H1 (cell line): ENCODE results near the gene NFE2L2. TPM values are rescaled to one million over a fixed set of nuclear protein-coding genes. Genes with fewer than 3 reads are reported as not detected.

Experiments
- CTCF ChIA-PET: fragments of 300-600 bp; sonication (Branson Sonifier 250); formaldehyde crosslinking; loops from one replicate; lab custom pipeline; 2021; ENCODE audit not compliant: partially characterized antibody; lab: Charles Lee
- POLR2A ChIA-PET: fragments of 300-600 bp; sonication (Branson Sonifier 250); formaldehyde crosslinking; loops from one replicate; lab custom pipeline; 2021; ENCODE audit warnings: inconsistent platforms; ENCODE audit not compliant: partially characterized antibody; lab: Charles Lee
- DNase-seq, 2 experiments: peaks; one replicate each; pipeline versions ENCODE4 v3.0.0 to v3.0.0-alpha.2; 2010 to 2022; ENCODE audit warnings: low spot score in 2 of 2, low read depth in 1 of 2, mixed read lengths in 1 of 2
- FAIRE-seq: peaks from 2 replicates; lab custom pipeline; 2011; peaks lifted over from hg19 to GRCh38; lab: Jason Lieb, UNC
- H2AFZ ChIP-seq: 2 replicates; pipeline ENCODE4 v1.8.1; 2012; ENCODE audit warnings: low read length, inconsistent platforms
- H2AK5ac ChIP-seq: 2 replicates; pipeline ENCODE4 v1.6.1; 2013; ENCODE audit warnings: low read depth, low read length
- H2BK120ac ChIP-seq: replicated peaks from 2 replicates; pipeline ENCODE3; 2013; ENCODE audit warnings: low read depth, low read length, inconsistent platforms
- H2BK12ac ChIP-seq: 2 replicates; pipeline ENCODE4 v1.6.1; 2013; ENCODE audit warnings: low read depth, low read length
- H2BK15ac ChIP-seq: 2 replicates; pipeline ENCODE4 v1.6.1; 2013; ENCODE audit warnings: low read length
- H2BK20ac ChIP-seq: 2 replicates; pipeline ENCODE4 v1.6.1; 2013; ENCODE audit warnings: low read length
- H2BK5ac ChIP-seq: 2 replicates; pipeline ENCODE4 v1.6.1; 2013; ENCODE audit warnings: low read depth, low read length
- H3K14ac ChIP-seq: 2 replicates; pipeline ENCODE4 v1.6.1; 2013; ENCODE audit warnings: inconsistent platforms; ENCODE audit not compliant: insufficient read length
- H3K18ac ChIP-seq: 2 replicates; pipeline ENCODE4 v1.6.1; 2013; ENCODE audit warnings: low read length; ENCODE audit errors: extremely low read depth
- H3K23ac ChIP-seq: 2 replicates; pipeline ENCODE4 v1.6.1; 2013; ENCODE audit warnings: inconsistent platforms; ENCODE audit not compliant: insufficient read length
- H3K23me2 ChIP-seq: 2 replicates; pipeline ENCODE4 v1.6.1; 2013; ENCODE audit warnings: low read depth, low read length
- H3K27ac ChIP-seq: 2 replicates; pipeline ENCODE4 v1.6.1; 2011; ENCODE audit warnings: low read depth, low read length, inconsistent platforms
- H3K27me3 ChIP-seq, 4 experiments: replicated peaks in 1 of 4; 1 replicate in 1 of 4; 2 replicates in 3 of 4; pipeline versions ENCODE4 v1.6.1 to v1.8.1; 2011 to 2013; ENCODE audit warnings: low read length in 3 of 4, mild to moderate bottlenecking in 3 of 4, inconsistent platforms in 2 of 4, mixed read lengths in 2 of 4, moderate library complexity in 1 of 4; ENCODE audit not compliant: control insufficient read depth in 3 of 4, insufficient read depth in 3 of 4; ENCODE audit errors: extremely low read depth in 1 of 4
- H3K36me3 ChIP-seq, 4 experiments: 2 replicates each; pipeline versions ENCODE4 v1.6.1 to v1.8.1; 2011 to 2013; ENCODE audit warnings: mild to moderate bottlenecking in 4 of 4, low read length in 3 of 4, moderate library complexity in 2 of 4, control low read depth in 1 of 4, inconsistent platforms in 1 of 4; ENCODE audit not compliant: insufficient read depth in 4 of 4, control insufficient read depth in 2 of 4
- H3K4ac ChIP-seq: replicated peaks from 2 replicates; pipeline ENCODE3; 2013; ENCODE audit warnings: low read length, low read depth, mixed read lengths, inconsistent platforms; ENCODE audit not compliant: insufficient read length
- H3K4me1 ChIP-seq, 4 experiments: replicated peaks in 1 of 4; 1 replicate in 1 of 4; 2 replicates in 3 of 4; pipeline versions ENCODE4 v1.6.1 to v1.8.1; 2011 to 2013; ENCODE audit warnings: low read length in 3 of 4, inconsistent platforms in 2 of 4, mixed read lengths in 1 of 4; ENCODE audit not compliant: insufficient read depth in 4 of 4, control insufficient read depth in 3 of 4
- H3K4me2 ChIP-seq, 2 experiments: 2 replicates each; pipeline versions ENCODE4 v1.6.1 to v1.8.1; 2011 to 2013; ENCODE audit warnings: low read depth in 2 of 2, low read length in 2 of 2, control low read depth in 1 of 2, inconsistent platforms in 1 of 2, mild to moderate bottlenecking in 1 of 2; ENCODE audit not compliant: insufficient read depth in 1 of 2
- H3K4me3 ChIP-seq, 4 experiments: fragments of 200-600, 300-600 bp in 1 of 4; sonication (generic), shearing (Covaris generic), sonication (Bioruptor Twin) in 1 of 4; 2 replicates each; pipeline versions ENCODE4 v1.5.1 to v1.8.1; 2011 to 2016; ENCODE audit warnings: low read length in 4 of 4, low read depth in 3 of 4, control low read depth in 2 of 4, inconsistent platforms in 2 of 4, mild to moderate bottlenecking in 2 of 4, mixed read lengths in 1 of 4, moderate library complexity in 1 of 4; ENCODE audit not compliant: insufficient read depth in 2 of 4; ENCODE audit errors: extremely low read depth in 1 of 4
- H3K56ac ChIP-seq: replicated peaks from 2 replicates; pipeline ENCODE3; 2013; ENCODE audit warnings: low read depth, mild to moderate bottlenecking, mixed read lengths, low read length, inconsistent platforms; ENCODE audit not compliant: insufficient read length
- H3K79me1 ChIP-seq: 2 replicates; pipeline ENCODE4 v1.6.1; 2013; ENCODE audit warnings: low read depth, low read length, control low read depth
- H3K79me2 ChIP-seq, 2 experiments: 2 replicates each; pipeline versions ENCODE4 v1.6.1 to v1.8.1; 2012 to 2013; ENCODE audit warnings: low read length in 2 of 2, mild to moderate bottlenecking in 2 of 2, inconsistent platforms in 1 of 2; ENCODE audit not compliant: insufficient read depth in 2 of 2, control insufficient read depth in 1 of 2
- H3K9ac ChIP-seq, 4 experiments: replicated peaks in 1 of 4; 1 replicate in 1 of 4; 2 replicates in 3 of 4; pipeline versions ENCODE4 v1.6.1 to v1.8.1; 2011 to 2013; ENCODE audit warnings: low read depth in 3 of 4, low read length in 3 of 4, control low read depth in 2 of 4, mild to moderate bottlenecking in 2 of 4, moderate library complexity in 2 of 4, inconsistent platforms in 1 of 4; ENCODE audit errors: extremely low read depth in 1 of 4
- H3K9me3 ChIP-seq, 2 experiments: 2 replicates each; pipeline versions ENCODE4 v1.6.1 to v1.8.1; 2012 to 2013; ENCODE audit warnings: mild to moderate bottlenecking in 2 of 2, moderate library complexity in 2 of 2, control low read depth in 1 of 2, inconsistent platforms in 1 of 2, low read depth in 1 of 2, low read length in 1 of 2, mixed read lengths in 1 of 2; ENCODE audit not compliant: insufficient read depth in 2 of 2
- H4K20me1 ChIP-seq, 2 experiments: replicated peaks in 1 of 2; 2 replicates each; pipeline versions ENCODE3 to v1.8.1; 2011 to 2013; ENCODE audit warnings: inconsistent platforms in 2 of 2, low read length in 2 of 2, mild to moderate bottlenecking in 1 of 2; ENCODE audit not compliant: insufficient read depth in 2 of 2, control insufficient read depth in 1 of 2
- H4K5ac ChIP-seq: 2 replicates; pipeline ENCODE4 v1.6.1; 2013; ENCODE audit warnings: low read length, low read depth, mixed read lengths, inconsistent platforms; ENCODE audit not compliant: insufficient read length
- H4K8ac ChIP-seq: 2 replicates; pipeline ENCODE4 v1.8.0; 2013; ENCODE audit warnings: mild to moderate bottlenecking, moderate library complexity, low read length, inconsistent platforms; ENCODE audit not compliant: insufficient read depth; ENCODE audit errors: extremely low read depth
- H4K91ac ChIP-seq: replicated peaks from 2 replicates; pipeline ENCODE3; 2013; ENCODE audit warnings: low read length, mixed read lengths, inconsistent platforms; ENCODE audit not compliant: insufficient read length
- BACH1 ChIP-seq: IDR thresholded peaks from 2 replicates; pipeline ENCODE4 v1.6.1; 2012; ENCODE audit warnings: low read length, improper control_type of control experiment
- BCL11A ChIP-seq, 2 experiments: IDR thresholded peaks; one replicate each; pipeline ENCODE4 v1.6.1; 2011; ENCODE audit warnings: low read depth in 2 of 2, low read length in 2 of 2, mild to moderate bottlenecking in 2 of 2
- CEBPB ChIP-seq: IDR thresholded peaks from 2 replicates; pipeline ENCODE4 v1.6.1; 2012; ENCODE audit warnings: low read depth, low read length
- CHD1 ChIP-seq: IDR thresholded peaks from 2 replicates; pipeline ENCODE4 v1.6.1; 2012; ENCODE audit warnings: low read depth, low read length, improper control_type of control experiment
- CREB1 ChIP-seq: IDR thresholded peaks from 2 replicates; pipeline ENCODE4 v1.6.1; 2012; ENCODE audit warnings: inconsistent platforms
- FOSL1 ChIP-seq: IDR thresholded peaks from 2 replicates; pipeline ENCODE4 v1.6.1; 2011; ENCODE audit warnings: mild to moderate bottlenecking, low read depth, low read length, moderate library complexity; ENCODE audit not compliant: insufficient read depth
- JUN ChIP-seq: IDR thresholded peaks from 2 replicates; pipeline ENCODE4 v1.6.1; 2011; ENCODE audit warnings: low read depth, mild to moderate bottlenecking, improper control_type of control experiment, low read length
- POLR2A ChIP-seq, 2 experiments: IDR thresholded peaks; 1 replicate in 1 of 2; 2 replicates in 1 of 2; pipeline ENCODE4 v1.6.1; 2011; ENCODE audit warnings: low read depth in 2 of 2, low read length in 2 of 2, mild to moderate bottlenecking in 2 of 2; ENCODE audit errors: control extremely low read depth in 1 of 2
- POLR2AphosphoS5 ChIP-seq: IDR thresholded peaks from 2 replicates; pipeline ENCODE4 v1.6.1; 2011; ENCODE audit warnings: low read depth, low read length
- SIN3A ChIP-seq, 2 experiments: IDR thresholded peaks in 1 of 2; conservative IDR thresholded peaks in 1 of 2; 2 replicates each; pipeline ENCODE4 v1.6.1; 2011 to 2012; ENCODE audit warnings: low read length in 2 of 2, improper control_type of control experiment in 1 of 2, low read depth in 1 of 2, mild to moderate bottlenecking in 1 of 2
- SIRT6 ChIP-seq: IDR thresholded peaks from one replicate; pipeline ENCODE4 v1.7.1; 2012; ENCODE audit warnings: low read length, inconsistent platforms
- SIX5 ChIP-seq: IDR thresholded peaks from 2 replicates; pipeline ENCODE4 v1.6.1; 2011; ENCODE audit warnings: mild to moderate bottlenecking, low read depth, low read length
- SP4 ChIP-seq: IDR thresholded peaks from 2 replicates; pipeline ENCODE4 v1.6.1; 2012; ENCODE audit warnings: low read length, inconsistent platforms
- SUZ12 ChIP-seq: fragments of 200-600 bp; sonication (generic); IDR thresholded peaks from 2 replicates; pipeline ENCODE4 v1.6.1; 2012; ENCODE audit warnings: mild to moderate bottlenecking, inconsistent platforms, low read length, moderate library complexity, mixed read lengths
- TEAD4 ChIP-seq: IDR thresholded peaks from 2 replicates; pipeline ENCODE4 v1.6.1; 2012; ENCODE audit warnings: low read depth, low read length, inconsistent platforms, mixed read lengths
- WGBS, 2 experiments: shearing (Covaris generic) in 1 of 2; methylation state at CpG; one replicate each; pipeline versions ENCODE4 v1.1.6 to v1.1.7; 2013 to 2015; ENCODE audit warnings: low lambda C conversion rate in 2 of 2, mixed read lengths in 2 of 2, inconsistent platforms in 1 of 2, low coverage in 1 of 2, missing lambda C conversion rate in 1 of 2; ENCODE audit not compliant: insufficient replicate concordance in 2 of 2, insufficient coverage in 1 of 2, insufficient read length in 1 of 2; ENCODE audit errors: extremely low coverage in 1 of 2, missing lambda C conversion rate in 1 of 2; 5-methylcytosine and 5-hydroxymethylcytosine counted together
- polyA plus RNA-seq, 7 experiments: library from polyadenylated mRNA; depleted of rRNA in 3 of 7; stranded (reverse) in 5 of 7; unstranded in 2 of 7; fragments of >200 nt in 5 of 7; fragments of 200-250 nt in 2 of 7; gene quantifications; 1 replicate in 5 of 7; 2 replicates in 1 of 7; 4 replicates in 1 of 7; pipeline versions ENCODE4 v1.2.1 to v1.2.3, GENCODE V29; 2011 to 2013; ENCODE audit warnings: missing spikeins in 2 of 7, mixed read lengths in 2 of 7
- total RNA-seq: library from RNA; stranded (reverse); fragmentation: NEBNext Ultra II Directional; extraction: Animal tissue kit (Norgen Biotek cat#: 25700); gene quantifications from 2 replicates; pipeline ENCODE4 v1.2.1, GENCODE V29; 2021

Gene NFE2L2
- total and polyA plus RNA-seq, 2 of the 8 experiments (the other 6 are each of a cell fraction or from before 2014, with no cell fraction given): 33.2 to 34.5 TPM

- no peak overlapping the region for H3K9ac ChIP-seq
- no peak overlapping the region for H2BK120ac ChIP-seq
Measured at GRCh38 chr2:177298191-177298590, 33.7 kb upstream of the NFE2L2 start.

More at GRCh38 chr2:177298191-177298590, 33.7 kb upstream of the NFE2L2 start:
- ChIA-PET CTCF (interaction anchor here (1.2 kb wide), 1 partner anchor 12 kb away, joined by 5 read pairs; no protein-coding TSS in a partner anchor), POLR2A (no interaction called here)
- H2BK20ac ChIP-seq: no peak overlapping the region
- H3K79me1 ChIP-seq: no peaks in the 10 kb centered on the region
- no peak overlapping the region for H4K5ac ChIP-seq
- no peaks in the 10 kb centered on the region for H3K9me3 ChIP-seq
- H3K23ac ChIP-seq: no peak overlapping the region
- H3K23me2 ChIP-seq: no peaks in the 10 kb centered on the region
- no peak overlapping the region for H2BK5ac ChIP-seq
- no peaks in the 10 kb centered on the region for H3K27me3 ChIP-seq
- no peak overlapping the region for H3K14ac ChIP-seq
- H2AFZ ChIP-seq: no peak overlapping the region
- H2BK12ac ChIP-seq: no peak overlapping the region
- no peaks in the 10 kb centered on the region for H3K79me2 ChIP-seq
- H4K8ac ChIP-seq: no peak overlapping the region
- H3K18ac ChIP-seq: no peak overlapping the region
- no peak overlapping the region for H3K4me3 ChIP-seq
- H4K91ac ChIP-seq: no peak overlapping the region
- DNase-seq (no peak), FAIRE-seq (no peak)
- H3K4ac ChIP-seq: no peak overlapping the region
- H3K56ac ChIP-seq: no peak overlapping the region
- no peak overlapping the region for H2BK15ac ChIP-seq
- H3K27ac ChIP-seq: no peak overlapping the region
- no peaks in the 10 kb centered on the region for H3K36me3 ChIP-seq
- TF ChIP-seq POLR2A (IDR thresholded peaks at IDR 0.05; ENCODE audit: control extremely low read depth in 1 of 2, low read depth in 2 of 2, low read length in 2 of 2): no peak
- TF ChIP-seq TEAD4: no peak
- TF ChIP-seq SP4: no peak
- TF ChIP-seq CEBPB: no peak
- TF ChIP-seq JUN: no peak
- TF ChIP-seq CHD1: no peak
- TF ChIP-seq BCL11A (IDR thresholded peaks at IDR 0.05; ENCODE audit: low read depth in 2 of 2, low read length in 2 of 2): no peak
- no peak for TF ChIP-seq SIX5
- no peak for TF ChIP-seq POLR2AphosphoS5
- TF ChIP-seq SIRT6: no peak
- no peak for TF ChIP-seq BACH1
- TF ChIP-seq CREB1: no peak
- TF ChIP-seq FOSL1: no peak
- TF ChIP-seq SIN3A (conservative IDR thresholded peaks at IDR 0.05 in 1 of 2, IDR thresholded peaks at IDR 0.05 in 1 of 2; ENCODE audit: low read depth in 1 of 2, low read length in 2 of 2): no peak
- TF ChIP-seq SUZ12: no peak
- H2AK5ac ChIP-seq: no peak overlapping the region
- no peak overlapping the region for H3K4me2 ChIP-seq
- WGBS, 2 experiments: 92% methylated on average over 6 of the region's 6 CpGs; no CpG with 5 or more reads in 1 of the 2 experiments
- H3K4me1 ChIP-seq: no peaks in the 10 kb centered on the region
- H4K20me1 ChIP-seq: no peaks in the 10 kb centered on the region
